Measurements from ENCODE around the gene DHX30.
A peak's percentile ranks its signal among the peaks of the same experiment; 100 is the strongest.
"Not testable (repeated sequence)": the region's sequence is repeated elsewhere in the genome, so short reads cannot be mapped to it uniquely, and the experiment has no call there.

The DHX30 gene

GRCh38 chr3:47802734-47803479 lies at the start of gene DHX30:
Gene DHX30, plus strand, starts transcription at chr3:47803138. Its CDS starts 7,546 bp downstream, at chr3:47810684.
- peak; percentile 73 to 80 (median 78) for DNase-seq (ENCODE audit: low read depth in 2 of 3, low spot score in 2 of 3)

DNA sequence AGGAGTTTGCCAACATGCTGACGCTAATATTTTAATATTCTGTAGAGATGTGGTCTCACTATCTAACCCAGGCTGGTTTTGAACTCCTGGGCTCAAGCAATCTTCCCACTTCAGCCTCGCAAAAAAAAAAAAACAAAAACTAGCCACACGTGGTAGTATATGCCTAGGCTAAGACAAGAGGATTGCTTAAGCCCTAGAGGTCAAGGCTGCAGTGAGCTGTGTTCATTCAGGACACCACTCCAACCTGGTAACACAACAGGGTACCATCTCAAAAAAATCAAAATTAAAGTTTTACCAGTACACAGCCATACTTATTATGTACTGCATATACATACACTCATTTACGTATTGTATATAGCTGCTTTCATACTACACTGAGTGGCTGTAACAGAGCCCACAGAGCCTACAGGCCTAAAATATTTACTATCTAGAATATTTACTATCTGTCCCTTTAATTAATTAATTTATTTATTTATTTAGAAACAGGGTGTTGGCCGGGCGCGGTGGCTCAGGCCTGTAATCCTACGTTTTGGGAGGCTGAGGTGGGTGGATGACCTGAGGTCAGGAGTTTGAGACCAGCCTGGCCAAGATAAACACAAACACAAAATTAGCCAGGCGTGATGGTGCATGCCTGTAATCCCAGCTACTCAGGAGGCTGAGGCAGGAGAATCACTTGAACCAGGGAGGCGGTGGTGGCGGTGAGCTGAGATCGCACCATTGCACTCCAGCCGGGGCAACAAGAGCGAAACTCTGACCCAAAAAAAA lies 44.5 kb upstream of the DHX30 start:
- no peak for DNase-seq (ENCODE audit: low read depth in 2 of 3, low spot score in 2 of 3)

DNA sequence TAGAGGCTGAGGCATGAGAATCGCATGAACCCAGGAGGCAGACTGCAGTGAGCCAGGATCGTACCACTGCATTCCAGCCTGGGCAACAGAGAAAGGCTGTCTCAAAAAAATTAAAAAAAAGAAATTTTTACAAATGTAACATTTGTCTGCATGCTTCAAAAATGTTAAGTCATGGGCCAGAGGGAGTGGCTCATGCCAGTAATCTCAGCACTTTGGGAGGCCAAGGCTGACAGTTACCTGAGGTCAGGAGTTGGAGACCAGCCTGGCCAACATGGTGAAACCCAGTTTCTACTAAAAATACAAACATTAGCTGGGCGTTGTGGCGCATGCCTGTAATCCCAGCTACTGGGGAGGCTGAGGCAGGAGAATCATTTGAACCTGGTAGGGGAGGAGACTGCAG lies 42.7 kb upstream of the DHX30 start:
- not testable (repeated sequence) for DNase-seq (ENCODE audit: low read depth in 2 of 3, low spot score in 2 of 3)

- no peak for DNase-seq (ENCODE audit: low read depth in 2 of 3, low spot score in 2 of 3)
These were observed 41.9 kb upstream of the DHX30 start for GRCh38 chr3:47761046-47761445.

- no peak for DNase-seq (ENCODE audit: low read depth in 2 of 3, low spot score in 2 of 3)
These were observed 40.7 kb upstream of the DHX30 start for GRCh38 chr3:47762233-47762632.

DNA sequence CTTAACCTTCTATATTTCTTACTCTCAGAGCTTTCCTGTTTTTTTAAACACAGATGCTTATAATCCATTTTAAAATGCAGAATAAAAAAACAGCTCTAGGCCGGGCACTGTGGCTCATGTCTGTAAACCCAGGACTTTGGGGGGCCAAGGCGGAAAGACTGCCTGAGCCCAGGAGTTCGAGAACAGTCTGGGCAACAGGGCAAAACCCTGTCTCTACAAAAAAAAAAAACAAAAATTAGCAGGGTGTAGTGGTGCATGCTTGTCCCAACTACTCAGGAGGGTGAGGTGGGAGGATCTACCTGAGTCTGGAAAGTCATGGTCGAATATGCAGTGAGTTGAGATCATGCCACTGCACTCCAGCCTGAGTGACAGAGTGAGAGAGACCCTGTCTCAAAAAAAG lies 36.8 kb upstream of the DHX30 start:
- DNase-seq (ENCODE audit: low read depth in 2 of 3, low spot score in 2 of 3): no peak

DNA sequence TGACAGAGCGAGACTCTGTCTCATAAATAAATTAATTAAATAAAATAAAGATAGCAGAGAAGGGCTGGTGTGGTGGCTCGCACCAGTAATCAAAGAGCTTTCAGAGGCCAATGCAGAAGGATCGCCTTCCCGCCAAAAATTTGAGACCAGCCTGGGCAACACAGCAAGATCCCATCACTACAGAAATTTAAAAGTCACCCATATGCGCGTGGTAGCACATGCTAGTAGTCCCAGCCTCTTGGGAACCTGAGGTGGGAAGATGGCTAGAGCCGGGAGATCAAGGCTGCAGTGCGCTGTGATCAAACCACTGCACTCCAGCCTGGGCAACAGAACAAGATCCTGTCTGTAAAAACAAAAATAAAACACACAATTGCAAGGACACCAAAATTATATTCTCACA lies 30.9 kb upstream of the DHX30 start:
- no peak for DNase-seq (ENCODE audit: low read depth in 2 of 3, low spot score in 2 of 3)

DNA sequence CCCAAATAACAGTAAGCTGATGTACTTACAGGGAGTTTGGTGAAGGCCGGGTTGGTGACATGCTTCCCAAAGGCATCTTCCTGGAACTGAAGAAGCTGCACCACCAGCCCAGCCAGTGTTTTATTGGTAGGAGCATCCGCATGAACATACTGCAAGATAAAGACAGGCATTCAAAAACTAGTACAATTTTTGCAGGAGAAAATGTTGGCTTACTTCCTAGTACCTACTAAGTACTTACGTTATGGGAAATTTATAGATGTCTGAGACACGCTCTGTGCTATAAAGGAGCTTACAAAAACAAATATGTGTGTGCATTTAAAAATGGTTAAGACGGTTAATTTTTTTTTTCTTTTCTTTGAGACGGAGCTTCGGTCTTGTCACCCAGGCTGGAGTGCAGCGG lies 30.1 kb upstream of the DHX30 start:
- no peak for DNase-seq (ENCODE audit: low read depth in 2 of 3, low spot score in 2 of 3)

DNA sequence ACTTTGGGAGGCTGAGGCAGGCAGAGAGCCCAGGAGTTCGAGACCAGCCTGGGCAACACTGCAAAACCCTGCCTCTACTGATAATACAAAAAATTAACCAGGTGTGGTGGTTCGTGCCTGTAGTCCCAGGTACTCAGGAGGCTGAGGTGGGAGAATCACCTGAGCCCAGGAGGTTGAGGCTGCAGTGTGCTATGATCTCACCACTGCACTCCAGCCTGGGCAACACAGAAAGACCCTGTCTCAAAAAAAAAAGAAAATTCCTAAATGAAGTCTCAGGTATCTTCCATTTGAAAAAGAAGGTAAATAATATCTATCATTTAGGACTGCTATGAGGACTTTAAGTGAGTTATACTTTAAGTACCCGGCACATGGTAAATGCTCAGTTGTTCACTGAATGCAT lies 24.2 kb upstream of the DHX30 start:
- DNase-seq (ENCODE audit: low read depth in 2 of 3, low spot score in 2 of 3): no peak

DNA sequence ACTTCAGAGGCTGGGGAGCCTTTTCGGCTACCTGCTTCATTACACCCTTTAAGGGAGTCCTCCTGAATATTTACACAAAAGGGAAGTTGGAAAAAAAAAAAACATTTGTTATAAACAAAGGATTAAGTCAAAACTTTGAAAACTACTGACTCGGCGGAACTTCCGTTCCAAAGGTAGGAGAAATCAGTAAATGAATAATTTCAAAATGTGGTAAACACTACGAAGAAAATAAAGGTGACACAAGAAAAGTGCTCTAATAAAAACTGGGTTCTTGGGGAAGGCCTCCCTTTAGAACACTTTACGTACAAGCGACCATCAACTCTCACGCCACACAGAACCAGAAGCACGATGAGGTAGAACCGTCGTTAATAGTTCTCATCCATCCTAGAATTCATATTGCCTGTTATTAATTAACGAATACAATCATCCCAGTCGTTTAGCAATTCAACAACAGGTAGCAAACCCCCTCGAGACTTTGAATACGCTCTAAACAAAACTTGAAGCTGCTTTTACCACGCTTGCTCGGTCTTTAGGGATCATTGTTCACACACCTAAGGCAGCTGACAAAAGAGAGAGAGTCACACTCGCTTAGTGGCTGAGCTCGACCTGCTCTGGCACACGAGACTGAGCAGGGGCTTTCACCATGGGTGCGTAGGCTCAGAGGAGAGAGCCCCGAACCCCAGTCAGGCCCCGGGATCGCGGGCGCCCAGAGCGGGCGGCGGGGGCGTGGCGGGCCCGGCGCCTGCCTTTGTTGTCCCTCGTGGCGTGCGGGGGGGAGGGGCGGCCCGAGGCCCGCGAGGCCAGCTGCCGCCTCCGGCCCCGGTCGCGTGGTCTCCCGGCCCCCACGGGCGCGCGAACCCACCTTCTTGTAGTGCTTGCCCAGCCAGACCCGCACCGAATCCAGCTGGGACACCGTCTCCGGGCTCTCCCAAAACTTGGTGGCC lies 21.9 kb upstream of the DHX30 start:
- DNase-seq (ENCODE audit: low read depth in 2 of 3, low spot score in 2 of 3): peak in 2 of 3 experiments; percentile 37 to 58

DNA sequence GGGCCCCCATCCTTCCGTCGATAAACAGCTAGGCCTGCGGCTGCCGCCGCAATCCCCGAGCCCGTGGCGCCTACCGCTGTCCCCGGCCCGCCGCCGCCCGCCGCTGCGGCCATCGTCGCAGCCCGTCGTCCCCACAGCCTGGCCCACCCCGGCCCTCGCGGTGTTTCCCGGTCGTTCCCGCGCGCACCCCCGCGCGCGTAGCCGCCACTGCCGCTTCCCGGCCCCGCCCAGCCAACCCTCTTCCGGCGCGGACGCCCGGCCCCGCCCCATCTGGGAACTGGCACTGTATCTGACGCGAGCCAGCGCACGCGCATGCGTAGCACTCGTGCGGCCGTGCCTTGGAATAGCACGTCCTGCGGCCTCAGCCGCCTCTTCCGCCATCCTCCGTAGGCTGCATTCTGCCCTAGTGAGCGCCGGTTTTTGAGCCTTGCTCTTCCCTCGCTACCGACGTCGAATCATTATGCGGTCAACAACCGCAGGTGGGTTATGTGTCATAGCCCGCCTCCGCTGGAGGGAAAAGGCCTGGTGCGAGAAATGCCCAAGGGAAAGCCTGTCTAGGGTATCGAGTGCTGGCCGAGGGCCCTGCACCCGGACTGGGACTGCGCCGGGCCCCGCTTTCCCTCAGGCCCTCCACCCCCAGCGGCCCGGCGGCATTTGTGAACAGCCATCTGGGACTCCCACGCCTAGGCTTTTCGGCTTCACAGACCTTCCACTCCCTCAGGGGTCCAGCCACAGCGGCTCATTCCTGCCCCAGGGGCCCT lies 21.1 kb upstream of the DHX30 start, which contains the start of gene SMARCC1:
SMARCC1 (minus strand) TSS at position 209 of the 761 bp plus-strand sequence; CDS start at position 113, 96 bp downstream.
- peak; percentile 95 to 98 (median 97) for DNase-seq (ENCODE audit: low read depth in 2 of 3, low spot score in 2 of 3)

DNA sequence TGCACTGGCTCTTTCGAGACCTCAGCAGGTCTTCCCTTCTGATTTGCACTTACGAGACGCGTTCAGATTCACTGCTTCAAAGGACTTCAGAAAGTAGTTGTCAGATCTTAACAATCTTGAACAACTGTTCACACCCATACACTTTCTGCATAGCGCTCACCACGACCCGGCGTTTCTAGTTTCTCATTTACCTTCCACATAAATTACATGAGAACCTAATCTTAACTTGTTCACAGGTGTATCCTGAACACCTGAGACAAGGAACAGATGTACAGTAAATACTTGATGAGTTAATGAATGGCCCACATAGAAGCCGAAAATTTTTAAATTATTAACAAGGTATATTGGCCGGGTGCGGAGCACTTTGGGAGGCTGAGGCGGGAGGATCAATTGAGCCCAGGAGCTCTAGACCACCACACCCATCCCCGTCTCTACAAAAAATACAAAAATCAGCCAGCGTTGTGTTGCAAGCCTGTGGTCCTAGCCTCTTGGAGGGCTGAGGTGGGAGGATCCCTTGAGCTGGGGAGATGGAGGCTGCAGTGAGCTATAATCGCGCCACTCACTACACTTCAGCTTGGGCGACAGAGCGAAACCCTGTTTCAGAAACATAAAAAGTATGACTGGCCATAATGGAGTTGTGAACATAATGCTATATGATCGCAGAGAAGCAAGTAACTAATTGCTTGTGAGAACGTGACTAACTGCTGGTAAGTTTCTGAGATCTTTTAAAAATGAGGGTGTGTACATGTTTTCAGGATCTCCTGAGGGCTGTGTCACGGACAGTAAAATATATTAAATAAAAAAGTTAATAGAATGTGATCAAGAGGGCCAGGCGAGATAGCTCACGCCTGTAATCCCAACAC lies 20.3 kb upstream of the DHX30 start:
- no peak for DNase-seq (ENCODE audit: low read depth in 2 of 3, low spot score in 2 of 3)

DNA sequence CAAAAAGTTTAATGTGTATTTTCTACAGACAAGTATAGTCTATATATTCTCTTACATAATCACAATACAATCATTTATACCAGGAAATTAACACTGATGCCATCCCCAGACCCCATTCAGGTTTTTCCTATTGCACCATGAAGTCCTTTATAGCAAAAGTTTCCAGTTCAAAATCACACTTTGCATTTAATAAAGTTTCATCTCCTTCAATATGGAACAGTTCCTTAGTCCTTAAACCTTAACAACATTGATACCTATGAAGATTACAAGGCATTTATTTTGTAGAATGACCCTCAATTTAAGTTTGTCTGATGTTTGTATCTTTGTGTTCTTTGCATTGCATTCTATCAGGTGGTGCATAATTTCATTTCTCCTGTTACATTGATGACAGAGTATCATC lies 19.3 kb upstream of the DHX30 start:
- no peak for DNase-seq (ENCODE audit: low read depth in 2 of 3, low spot score in 2 of 3)

DNA sequence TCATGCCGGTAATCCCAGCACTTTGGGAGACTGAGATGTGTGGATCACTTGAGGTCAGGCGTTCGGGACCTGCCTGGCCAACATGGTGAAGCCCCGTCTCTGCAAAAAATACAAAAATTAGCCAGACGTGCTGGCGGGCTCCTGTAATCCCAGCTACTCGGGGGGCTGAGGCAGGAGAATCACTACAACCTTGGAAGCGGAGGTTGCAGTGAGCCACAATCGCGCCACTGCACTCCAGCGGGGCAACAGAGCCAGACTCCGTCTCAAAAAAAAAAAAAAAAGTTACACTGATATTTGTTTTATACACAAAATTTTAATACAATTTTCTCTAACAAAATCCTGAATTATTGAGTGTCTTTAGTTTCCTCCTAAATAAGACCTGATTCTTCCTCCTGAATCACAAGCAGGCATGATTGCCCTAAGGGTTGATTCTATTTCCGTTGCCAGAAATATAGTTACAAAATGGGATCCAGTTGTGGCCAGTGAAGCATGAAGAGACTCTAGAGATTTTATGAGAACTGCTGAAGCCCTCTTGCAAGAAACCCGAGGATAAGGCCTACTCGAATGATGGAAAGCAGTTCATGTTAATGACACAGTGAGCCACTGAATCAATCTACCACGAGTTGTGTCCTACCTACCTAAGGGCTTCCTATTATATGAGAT lies 11.6 kb upstream of the DHX30 start:
- no peak for DNase-seq (ENCODE audit: low read depth in 2 of 3, low spot score in 2 of 3)

DNA sequence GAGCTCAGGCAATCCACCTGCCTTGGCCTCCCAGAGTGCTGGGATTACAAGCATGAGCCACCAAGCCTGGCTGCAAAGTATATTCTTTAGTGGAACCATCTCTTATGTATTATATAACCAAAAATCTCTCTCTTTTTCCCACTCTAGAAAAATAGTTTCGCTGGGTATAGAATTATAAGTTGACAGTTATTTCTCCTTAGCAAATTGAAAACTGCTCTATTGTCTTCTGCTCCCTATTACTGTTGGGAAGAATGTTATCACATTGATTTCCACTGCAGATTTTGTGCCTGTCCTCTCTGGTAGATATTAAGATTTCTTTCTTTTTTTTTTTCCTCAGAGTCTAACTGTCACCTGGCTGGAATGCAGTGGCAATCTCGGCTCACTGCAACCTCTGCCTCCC lies 10.2 kb upstream of the DHX30 start:
- DNase-seq (ENCODE audit: low read depth in 2 of 3, low spot score in 2 of 3): no peak

- no peak for DNase-seq (ENCODE audit: low read depth in 2 of 3, low spot score in 2 of 3)
These were observed 8.4 kb upstream of the DHX30 start for GRCh38 chr3:47794544-47794943.

- DNase-seq (ENCODE audit: low read depth in 2 of 3, low spot score in 2 of 3): no peak
These were observed 3.2 kb upstream of the DHX30 start for GRCh38 chr3:47799733-47800132.

- no peak for DNase-seq (ENCODE audit: low read depth in 2 of 3, low spot score in 2 of 3)
These were observed 615 bp downstream of the DHX30 start for GRCh38 chr3:47803480-47804025.

DNA sequence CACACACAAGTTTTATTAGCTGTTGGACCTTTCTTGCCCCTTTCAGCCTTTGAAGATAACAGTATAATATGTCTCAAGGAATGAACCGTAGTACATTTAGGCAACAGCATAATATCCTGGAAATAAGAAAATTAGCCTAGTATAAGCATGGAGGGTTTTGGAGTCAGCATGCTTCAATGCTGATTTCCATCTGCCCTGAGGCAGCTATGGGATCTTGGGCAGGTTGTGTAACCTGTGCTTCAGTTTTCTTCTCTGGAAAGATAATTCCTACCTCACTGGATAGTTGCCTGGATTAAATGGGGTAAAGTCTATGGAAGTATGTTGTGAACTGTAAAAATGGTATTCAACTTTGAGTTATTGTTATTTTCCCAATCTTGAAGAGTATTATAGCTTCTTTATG lies 1.6 kb downstream of the DHX30 start:
- no peak for DNase-seq (ENCODE audit: low read depth in 2 of 3, low spot score in 2 of 3)
